ENCODE results near the gene RSU1. TPM values are rescaled to one million over a fixed set of nuclear protein-coding genes. Genes with fewer than 3 reads are reported as not detected.

The RSU1 gene
- total RNA-seq, 1 donor from 2014 or later = 133 TPM

DNA sequence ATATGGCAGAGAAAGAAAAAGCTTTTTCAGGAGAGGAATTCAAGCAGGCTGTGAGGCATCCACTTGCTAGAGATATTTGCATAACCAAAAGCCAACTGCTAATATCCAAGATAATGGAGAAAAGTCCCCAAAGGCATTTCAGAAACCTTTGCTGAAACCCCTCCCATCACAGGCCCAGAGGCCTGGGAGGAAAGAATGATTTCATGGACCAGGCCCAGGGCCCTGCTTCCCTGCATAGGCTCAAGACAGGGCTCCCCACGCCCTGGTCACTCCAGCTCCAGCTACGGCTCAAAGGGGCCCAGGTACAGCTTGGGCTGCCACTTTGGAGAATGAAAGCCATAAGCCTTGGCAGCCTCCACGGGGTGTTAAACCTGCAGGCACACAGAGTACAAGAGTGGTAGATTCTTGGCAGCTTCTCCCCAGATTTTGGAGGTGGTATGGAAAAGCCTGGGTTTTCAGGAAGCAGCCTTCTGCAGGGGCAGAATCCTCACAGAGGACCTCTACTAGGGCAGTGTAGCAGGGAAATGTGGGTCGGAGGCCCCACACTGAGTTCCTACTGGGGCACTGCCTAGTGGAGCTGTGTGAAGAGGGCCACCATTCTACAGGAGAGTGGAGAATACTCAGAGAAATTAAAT lies 5.6 kb upstream of the RSU1 start:
- no peak for DNase-seq (ENCODE audit: extremely low read depth, low read depth, low spot score)

DNA sequence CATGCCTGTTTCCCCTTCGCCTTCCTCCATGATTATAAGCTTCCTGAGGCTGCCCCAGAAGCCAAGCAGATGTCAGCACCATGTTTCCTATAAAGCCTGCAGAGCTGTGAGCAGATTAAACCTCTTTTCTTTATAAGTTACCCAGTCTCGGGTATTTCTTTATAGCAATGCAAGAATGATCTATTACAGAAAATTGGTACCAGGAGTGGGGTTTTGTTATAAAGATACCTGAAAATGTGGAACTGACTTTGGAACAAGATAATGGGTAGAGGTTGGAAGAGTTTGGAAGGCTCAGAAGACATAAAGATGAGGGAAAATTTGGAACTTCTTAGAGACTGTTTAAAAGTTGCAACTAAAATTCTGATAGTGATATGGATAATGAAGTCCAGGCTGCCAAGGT lies 4.8 kb upstream of the RSU1 start:
- DNase-seq (ENCODE audit: extremely low read depth, low read depth, low spot score) = no peak

DNA sequence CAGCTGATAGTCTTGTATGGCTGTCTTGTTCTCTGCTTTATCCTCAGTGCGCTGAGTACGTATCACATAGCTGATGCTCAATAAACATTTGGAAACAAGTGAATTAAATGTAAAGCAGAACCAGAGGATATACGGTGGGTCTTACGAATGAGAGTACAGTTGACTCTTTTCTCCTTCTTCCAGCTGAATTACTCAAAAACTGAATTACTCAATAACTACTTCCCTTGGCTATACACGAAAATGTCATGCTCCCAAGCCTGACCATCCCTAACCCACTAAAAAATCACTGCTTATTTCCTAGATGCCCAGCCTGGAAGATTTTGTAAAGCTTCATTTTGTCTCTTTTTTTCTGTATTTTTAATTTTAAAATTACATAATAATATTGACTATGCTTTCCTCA lies 3.2 kb upstream of the RSU1 start:
- DNase-seq (ENCODE audit: extremely low read depth, low read depth, low spot score) = no peak

DNA sequence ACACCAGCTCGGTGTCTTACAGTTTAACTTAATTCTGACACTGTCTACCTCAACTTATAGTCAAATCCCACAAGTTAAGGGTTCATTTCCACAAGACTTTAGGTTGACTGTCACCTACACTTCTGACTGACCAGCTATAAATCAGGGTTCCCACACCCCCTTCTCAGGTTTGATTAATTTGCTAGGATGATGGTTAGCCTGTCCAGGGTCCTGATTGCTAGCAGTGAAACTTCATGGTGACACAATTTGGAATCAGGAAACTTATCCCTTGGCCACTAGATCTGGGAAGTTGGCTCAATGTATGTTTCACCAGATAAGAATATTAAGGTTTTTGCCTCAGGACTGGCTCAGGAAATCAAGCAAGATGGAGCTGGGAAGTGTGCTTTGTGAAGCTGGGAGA lies 2.8 kb upstream of the RSU1 start:
- no peak for DNase-seq (ENCODE audit: extremely low read depth, low read depth, low spot score)

DNA sequence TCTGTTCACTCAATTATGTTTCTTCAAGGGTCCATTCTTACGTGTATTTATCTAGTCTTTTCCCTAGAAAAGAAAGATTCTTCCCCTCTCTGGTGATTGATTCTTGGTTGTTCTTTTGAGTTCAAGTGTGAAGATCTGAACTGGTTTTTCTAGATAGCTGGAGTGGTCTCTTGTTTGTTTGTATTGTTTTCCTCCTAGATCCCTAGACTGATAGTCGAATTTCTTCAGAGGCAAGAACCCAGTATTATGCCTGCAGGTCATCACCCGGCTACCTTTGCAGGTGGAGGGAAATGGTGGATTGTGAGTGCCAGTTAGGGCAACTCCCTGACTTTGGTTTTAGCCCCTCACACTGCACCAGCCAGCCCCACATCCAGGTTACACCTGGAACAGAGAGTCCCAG lies 2.2 kb upstream of the RSU1 start:
- DNase-seq (ENCODE audit: extremely low read depth, low read depth, low spot score) = no peak

- DNase-seq (ENCODE audit: extremely low read depth, low read depth, low spot score) = no peak
These were observed 1.8 kb upstream of the RSU1 start for GRCh38 chr10:16819026-16819425.

- no peak for DNase-seq (ENCODE audit: extremely low read depth, low read depth, low spot score)
These were observed 447 bp downstream of the RSU1 start for GRCh38 chr10:16816830-16817124.

DNA sequence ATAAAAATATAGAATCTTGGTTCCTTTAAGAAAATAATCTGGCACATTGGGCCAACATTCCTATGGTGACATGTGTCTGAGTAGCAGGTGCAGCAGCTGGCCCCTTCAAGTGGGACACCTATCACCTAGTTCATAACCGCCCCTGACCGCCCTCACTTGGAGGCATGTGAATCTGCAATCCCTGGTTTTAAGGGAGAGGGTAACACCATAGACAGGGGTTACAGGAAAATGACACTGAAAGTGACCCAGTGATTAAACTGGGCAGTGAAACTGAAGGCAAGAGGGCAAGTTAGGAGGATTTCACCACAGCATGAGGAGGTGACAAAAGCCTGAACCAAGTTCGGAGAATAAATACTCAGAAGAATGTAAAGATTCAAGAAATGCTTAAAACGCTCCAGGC lies 1.1 kb downstream of the RSU1 start:
- no peak for DNase-seq (ENCODE audit: extremely low read depth, low read depth, low spot score)

DNA sequence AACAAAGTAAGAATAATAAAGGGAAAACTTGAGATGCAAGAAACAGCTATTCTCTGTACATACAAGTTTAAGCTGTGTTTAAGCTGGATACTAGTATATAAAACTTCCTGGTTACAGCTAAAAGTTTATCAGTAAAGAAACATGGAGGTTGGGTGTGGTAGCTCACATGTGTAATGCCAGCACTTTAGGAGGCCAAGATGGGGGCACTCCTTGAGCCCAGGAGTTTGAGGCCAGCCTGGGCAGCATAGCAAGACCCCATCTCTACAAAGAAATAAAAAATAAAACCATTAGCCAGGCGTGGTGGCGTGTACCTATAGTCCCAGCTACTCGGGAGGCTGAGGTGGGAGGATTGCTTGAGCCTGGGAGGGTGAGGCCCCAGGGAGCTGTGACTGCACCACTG lies 3.2 kb downstream of the RSU1 start:
- DNase-seq (ENCODE audit: extremely low read depth, low read depth, low spot score) = no peak

- DNase-seq (ENCODE audit: extremely low read depth, low read depth, low spot score) = no peak
These were observed 4.5 kb downstream of the RSU1 start for GRCh38 chr10:16812676-16813075.

- DNase-seq (ENCODE audit: extremely low read depth, low read depth, low spot score) = no peak
These were observed 5.5 kb downstream of the RSU1 start for GRCh38 chr10:16811765-16812164.

GRCh38 chr10:16811292-16811691 lies 5.9 kb downstream of the RSU1 start:
- no peak for DNase-seq (ENCODE audit: extremely low read depth, low read depth, low spot score)

- DNase-seq (ENCODE audit: extremely low read depth, low read depth, low spot score) = no peak
These were observed 8.0 kb downstream of the RSU1 start for GRCh38 chr10:16809074-16809718.

- DNase-seq (ENCODE audit: extremely low read depth, low read depth, low spot score) = no peak
These were observed 13.1 kb downstream of the RSU1 start for GRCh38 chr10:16804123-16804522.

GRCh38 chr10:16803464-16803863 lies 13.8 kb downstream of the RSU1 start:
- no peak for DNase-seq (ENCODE audit: extremely low read depth, low read depth, low spot score)

GRCh38 chr10:16799621-16800020 lies 17.6 kb downstream of the RSU1 start:
- no peak for DNase-seq (ENCODE audit: extremely low read depth, low read depth, low spot score)

DNA sequence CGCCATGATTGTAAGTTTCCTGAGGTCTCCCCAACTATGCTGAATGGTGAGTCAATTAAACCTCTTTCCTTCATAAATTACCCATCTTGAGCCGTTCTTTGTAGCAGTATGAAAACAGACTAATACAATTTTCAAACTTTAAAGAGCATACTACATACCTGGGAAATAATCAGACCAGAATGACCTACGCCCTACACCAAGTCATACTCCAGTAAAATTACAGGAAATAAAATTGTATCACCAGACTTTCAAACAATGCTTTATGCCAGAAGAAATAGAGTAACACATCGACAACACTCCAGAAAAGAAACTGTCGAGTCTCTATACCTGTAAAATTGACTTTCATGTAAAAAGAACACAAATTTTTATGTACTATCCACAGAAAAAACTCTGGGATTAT lies 18.7 kb downstream of the RSU1 start:
- no peak for DNase-seq (ENCODE audit: extremely low read depth, low read depth, low spot score)

DNA sequence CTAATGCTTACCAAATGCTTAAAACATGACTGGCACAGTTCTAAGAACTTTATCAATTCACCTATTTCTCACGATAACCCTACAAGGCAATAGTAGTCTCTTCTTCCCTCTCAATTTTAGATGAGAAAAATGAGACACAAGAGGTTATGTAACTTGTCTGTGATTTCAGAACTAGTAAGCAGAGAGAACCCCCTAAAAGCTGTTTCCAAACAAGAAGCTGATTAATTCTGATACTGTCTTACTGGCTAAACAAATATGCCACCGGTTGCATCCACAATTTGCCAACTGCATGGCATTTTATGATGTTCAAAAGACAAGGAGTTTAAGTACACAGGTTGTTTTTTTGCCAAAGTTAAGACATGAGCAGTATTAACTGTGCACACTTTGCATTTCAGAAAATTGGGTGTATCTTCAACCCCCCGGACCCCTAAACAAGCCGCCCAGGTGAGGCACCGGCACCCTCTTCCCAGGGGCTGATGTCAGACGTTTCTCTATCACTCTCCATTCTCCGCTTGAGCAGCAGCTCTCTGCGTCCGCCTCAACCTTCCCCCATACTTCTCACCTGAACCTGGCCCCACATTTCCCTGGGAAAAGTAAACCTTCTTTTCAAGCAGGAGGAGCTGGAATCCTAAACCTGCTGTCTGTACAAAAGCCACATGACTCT lies 21.7 kb downstream of the RSU1 start:
- DNase-seq (ENCODE audit: extremely low read depth, low read depth, low spot score) = no peak

DNA sequence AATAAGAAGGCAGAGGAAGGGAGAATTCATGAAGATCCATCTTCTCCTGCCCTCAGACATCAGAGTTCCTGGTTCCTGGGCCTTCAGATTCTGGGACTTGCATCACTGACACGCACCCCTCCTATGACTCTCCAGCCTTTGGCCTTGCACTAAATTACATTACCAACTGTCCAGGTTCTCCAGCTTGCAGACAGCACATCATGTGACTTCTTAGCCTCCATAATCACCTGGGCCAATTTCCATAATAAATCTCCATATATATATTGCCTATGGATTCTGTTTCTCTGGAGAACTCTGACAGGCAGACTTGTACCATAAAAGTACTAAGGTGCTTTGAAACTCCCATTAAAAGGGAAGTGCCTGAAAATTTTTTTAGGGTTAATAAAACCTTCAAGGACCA lies 23.2 kb downstream of the RSU1 start:
- no peak for DNase-seq (ENCODE audit: extremely low read depth, low read depth, low spot score)

DNA sequence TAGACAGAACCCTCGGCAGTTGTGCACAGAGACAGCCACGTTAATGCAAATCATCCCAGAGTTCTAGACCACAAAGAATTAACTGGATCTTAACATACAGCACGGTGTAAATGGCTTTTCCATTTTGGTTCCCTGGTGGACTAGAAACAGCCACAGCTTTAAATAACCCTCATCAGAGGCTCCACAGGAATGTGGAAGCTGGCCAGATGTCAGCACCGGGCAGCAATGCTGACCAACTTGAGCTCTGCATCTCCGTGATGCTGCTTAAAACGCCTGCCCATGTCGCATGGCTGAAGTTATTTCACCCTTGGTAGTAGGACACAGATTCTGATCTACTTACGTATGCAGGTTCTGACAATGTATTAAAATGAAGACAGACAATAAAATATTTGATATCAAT lies 24.5 kb downstream of the RSU1 start:
- DNase-seq (ENCODE audit: extremely low read depth, low read depth, low spot score) = no peak

- no peak for DNase-seq (ENCODE audit: extremely low read depth, low read depth, low spot score)
These were observed 27.5 kb downstream of the RSU1 start for GRCh38 chr10:16789765-16790164.

DNA sequence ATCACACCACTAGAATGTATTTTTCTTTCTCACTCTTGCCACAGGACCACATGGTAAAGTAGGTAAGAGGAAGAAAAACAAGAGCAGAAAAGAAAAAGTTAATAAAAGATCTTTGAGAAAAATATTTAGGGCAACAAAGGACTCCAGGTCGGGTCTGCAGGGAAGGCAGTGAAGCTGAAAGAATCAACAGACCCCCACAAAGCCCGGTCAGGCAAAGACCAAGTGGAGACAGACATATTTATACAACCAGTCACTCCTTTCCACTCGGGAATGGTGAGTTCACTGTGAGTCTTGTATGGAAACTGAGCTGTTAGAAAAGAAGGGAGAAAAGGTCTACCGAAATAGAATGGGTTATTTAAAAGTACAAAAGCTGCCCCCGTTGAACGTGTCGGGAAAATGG lies 28.0 kb downstream of the RSU1 start:
- DNase-seq (ENCODE audit: extremely low read depth, low read depth, low spot score) = no peak

GRCh38 chr10:16788778-16789177 lies 28.4 kb downstream of the RSU1 start:
- DNase-seq (ENCODE audit: extremely low read depth, low read depth, low spot score) = no peak

Measured in glomerular endothelial cell (primary cell).